ENCODE results near the gene AP1B1.

- TF ChIP-seq POLR2A (IDR thresholded peaks at IDR 0.05) (no peak), CTCF (IDR thresholded peaks at IDR 0.05) (peak; percentile 41 to 78), POLR2AphosphoS5 (IDR thresholded peaks at IDR 0.05) (peak in 2 of 3 donors; percentile 67 to 69), EP300 (IDR thresholded peaks at IDR 0.05) (no peak)
Observed at GRCh38 chr22:29306175-29306834, 82.1 kb downstream of the AP1B1 start, which contains the start of gene GAS2L1.

Data from suprapubic skin (tissue), 4 donors.